GDM1 (cell line): ENCODE data around the gene LMF2.

Source experiments
- DNase-seq: peaks from one replicate; lab custom pipeline; 2025; lab: John Stamatoyannopoulos, UW

The LMF2 gene

GRCh38 chr22:50465066-50465930 lies 42.2 kb downstream of the LMF2 start:
- DNase-seq = no peak

- DNase-seq = no peak
These were observed 43.1 kb downstream of the LMF2 start for GRCh38 chr22:50464451-50464850.

- no peak for DNase-seq
These were observed 44.2 kb downstream of the LMF2 start for GRCh38 chr22:50463188-50463900.

GRCh38 chr22:50461979-50462540 lies 45.4 kb downstream of the LMF2 start:
- no peak for DNase-seq

- DNase-seq = no peak
These were observed 46.0 kb downstream of the LMF2 start for GRCh38 chr22:50461536-50461935.

- no peak for DNase-seq
These were observed 46.6 kb downstream of the LMF2 start for GRCh38 chr22:50460938-50461337.

GRCh38 chr22:50459496-50460140 lies 47.9 kb downstream of the LMF2 start:
- DNase-seq = no peak

GRCh38 chr22:50459016-50459415 lies 48.5 kb downstream of the LMF2 start:
- DNase-seq = no peak

GRCh38 chr22:50456466-50457234 lies 50.9 kb downstream of the LMF2 start:
- no peak for DNase-seq

- no peak for DNase-seq
These were observed 51.5 kb downstream of the LMF2 start for GRCh38 chr22:50456026-50456425.

- no peak for DNase-seq
These were observed 52.3 kb downstream of the LMF2 start for GRCh38 chr22:50455201-50455600.

GRCh38 chr22:50454556-50455075 lies 52.9 kb downstream of the LMF2 start:
- no peak for DNase-seq
